Occipital lobe (tissue), 2 donors: Measurements from ENCODE around the gene WDR62. TPM values are rescaled to one million over a fixed set of nuclear protein-coding genes. Genes with fewer than 3 reads are reported as not detected.

Experiments used
- DNase-seq: peaks from one replicate; lab custom pipeline; 2025; lab: John Stamatoyannopoulos, UW
- total RNA-seq: library from RNA; depleted of rRNA; stranded (reverse); fragments of >200 nt; gene quantifications from one replicate; pipeline ENCODE4 v1.2.3, GENCODE V29; 2014

WDR62 gene
- 0.78 TPM for total RNA-seq

- DNase-seq: peak; percentile 95
These were observed at the start of gene WDR62 for GRCh38 chr19:36054733-36055686. Gene WDR62 (plus strand): TSS chr19:36054897. CDS start chr19:36054972, 75 bp downstream.

GRCh38 chr19:36006955-36007354, 47.7 kb upstream of the WDR62 start:
- DNase-seq: no peak

GRCh38 chr19:36008336-36008978, 46.2 kb upstream of the WDR62 start, which contains the start of gene SYNE4:
Gene SYNE4 (minus strand): TSS chr19:36008813. CDS start chr19:36008681, 132 bp downstream.
- DNase-seq: no peak

- peak; percentile 54 for DNase-seq
These were observed 45.5 kb upstream of the WDR62 start for GRCh38 chr19:36009220-36009619.

GRCh38 chr19:36009633-36010379, 44.9 kb upstream of the WDR62 start:
- no peak for DNase-seq

- no peak for DNase-seq
These were observed 44.3 kb upstream of the WDR62 start for GRCh38 chr19:36010402-36010801.

- DNase-seq: no peak
These were observed 41.3 kb upstream of the WDR62 start for GRCh38 chr19:36013280-36014011.

- DNase-seq: peak; percentile 100
These were observed 40.4 kb upstream of the WDR62 start, which contains the start of gene ALKBH6 for GRCh38 chr19:36014012-36014924. Gene ALKBH6 (minus strand): TSS chr19:36014213. CDS start chr19:36013397, 816 bp downstream.

- no peak for DNase-seq
These were observed 35.5 kb upstream of the WDR62 start for GRCh38 chr19:36019061-36019670.

GRCh38 chr19:36023432-36023831, 31.3 kb upstream of the WDR62 start:
- DNase-seq: no peak

GRCh38 chr19:36025541-36025940, 29.2 kb upstream of the WDR62 start:
- no peak for DNase-seq

GRCh38 chr19:36026091-36026876, 28.4 kb upstream of the WDR62 start:
- no peak for DNase-seq

- no peak for DNase-seq
These were observed 27.0 kb upstream of the WDR62 start for GRCh38 chr19:36027696-36028095.

GRCh38 chr19:36028313-36029041, 26.2 kb upstream of the WDR62 start:
- DNase-seq: peak; percentile 53

- DNase-seq: no peak
These were observed 24.2 kb upstream of the WDR62 start for GRCh38 chr19:36030264-36031148.

GRCh38 chr19:36031308-36031707, 23.4 kb upstream of the WDR62 start:
- no peak for DNase-seq
